HEK293 (cell line): ENCODE results near the gene STOX2.

Experiments used
- IKZF3 ChIP-seq: fragments of 450-650 bp; IDR thresholded peaks from 2 replicates; pipeline ENCODE4 v1.5.0; 2018; ENCODE audit warnings: missing biosample characterization, mild to moderate bottlenecking, missing genetic modification characterization, moderate library complexity
- TCF7L2 ChIP-seq: IDR thresholded peaks from 2 replicates; pipeline ENCODE4 v1.6.1; 2011; ENCODE audit warnings: low read depth, mild to moderate bottlenecking, inconsistent platforms, low read length, moderate library complexity, borderline replicate concordance
- ZNF112 ChIP-seq: fragments of 450-650 bp; formaldehyde crosslinking; IDR thresholded peaks from 2 replicates; pipeline ENCODE4 v1.5.0; 2017; ENCODE audit warnings: missing biosample characterization, missing genetic modification characterization
- ZNF169 ChIP-seq: fragments of 450-650 bp; formaldehyde crosslinking; IDR thresholded peaks from 2 replicates; pipeline ENCODE4 v1.5.1; 2016; ENCODE audit warnings: missing biosample characterization, missing genetic modification characterization
- ZNF175 ChIP-seq: fragments of 450-650 bp; formaldehyde crosslinking; IDR thresholded peaks from 2 replicates; pipeline ENCODE4 v1.5.1; 2016; ENCODE audit warnings: missing biosample characterization, missing genetic modification characterization
- ZNF214 ChIP-seq: fragments of 450-650 bp; formaldehyde crosslinking; IDR thresholded peaks from 2 replicates; pipeline ENCODE4 v1.5.1; 2017; ENCODE audit warnings: missing biosample characterization, mild to moderate bottlenecking, missing genetic modification characterization, borderline replicate concordance
- ZNF248 ChIP-seq: fragments of 450-650 bp; formaldehyde crosslinking; IDR thresholded peaks from 2 replicates; pipeline ENCODE4 v1.5.1; 2017; ENCODE audit warnings: missing biosample characterization, missing genetic modification characterization
- ZNF266 ChIP-seq: fragments of 450-650 bp; formaldehyde crosslinking; IDR thresholded peaks from 2 replicates; pipeline ENCODE4 v1.5.1; 2016; ENCODE audit warnings: missing biosample characterization, missing genetic modification characterization, low read depth
- ZNF37A ChIP-seq: fragments of 450-650 bp; IDR thresholded peaks from 2 replicates; pipeline ENCODE4 v1.5.1; 2018; ENCODE audit warnings: missing biosample characterization, missing genetic modification characterization
- ZNF416 ChIP-seq: fragments of 450-650 bp; formaldehyde crosslinking; IDR thresholded peaks from 2 replicates; pipeline ENCODE4 v1.5.1; 2016; ENCODE audit warnings: missing biosample characterization, missing genetic modification characterization
- ZNF426 ChIP-seq: fragments of 450-650 bp; formaldehyde crosslinking; IDR thresholded peaks from 2 replicates; pipeline ENCODE4 v1.5.1; 2017; ENCODE audit warnings: missing biosample characterization, missing genetic modification characterization, mild to moderate bottlenecking, inconsistent platforms, moderate library complexity
- ZNF48 ChIP-seq: fragments of 450-650 bp; formaldehyde crosslinking; IDR thresholded peaks from 2 replicates; pipeline ENCODE4 v1.5.1; 2016; ENCODE audit warnings: missing biosample characterization, missing genetic modification characterization
- ZNF501 ChIP-seq: fragments of 450-650 bp; formaldehyde crosslinking; IDR thresholded peaks from 2 replicates; pipeline ENCODE4 v1.5.1; 2016; ENCODE audit warnings: missing biosample characterization, missing genetic modification characterization
- ZNF521 ChIP-seq: fragments of 450-650 bp; formaldehyde crosslinking; IDR thresholded peaks from 2 replicates; pipeline ENCODE4 v1.5.1; 2017; ENCODE audit warnings: missing biosample characterization, mild to moderate bottlenecking, missing genetic modification characterization
- ZNF610 ChIP-seq: fragments of 450-650 bp; formaldehyde crosslinking; IDR thresholded peaks from 2 replicates; pipeline ENCODE4 v1.5.1; 2016; ENCODE audit warnings: missing biosample characterization, missing genetic modification characterization, borderline replicate concordance
- TF ChIP-seq, protein P1 (sequence below): fragments of 450-650 bp; formaldehyde crosslinking; IDR thresholded peaks from 2 replicates; pipeline ENCODE4; 2016; ENCODE audit warnings: missing biosample characterization, missing genetic modification characterization
- TF ChIP-seq, protein P2 (sequence below): fragments of 450-650 bp; formaldehyde crosslinking; IDR thresholded peaks from 2 replicates; pipeline ENCODE4 v1.5.1; 2016; ENCODE audit warnings: missing biosample characterization, missing genetic modification characterization
- TF ChIP-seq, protein P3 (sequence below): fragments of 450-650 bp; formaldehyde crosslinking; IDR thresholded peaks from 2 replicates; pipeline ENCODE4 v1.5.1; 2016; ENCODE audit warnings: missing biosample characterization, missing genetic modification characterization, borderline replicate concordance
- TF ChIP-seq, protein P4 (sequence below): fragments of 450-650 bp; formaldehyde crosslinking; IDR thresholded peaks from 2 replicates; pipeline ENCODE4 v1.5.1; 2017; ENCODE audit warnings: missing biosample characterization, missing genetic modification characterization
- TF ChIP-seq, protein P5 (sequence below): fragments of 450-650 bp; formaldehyde crosslinking; IDR thresholded peaks from 2 replicates; pipeline ENCODE4 v1.5.1; 2016; ENCODE audit warnings: missing biosample characterization, missing genetic modification characterization
- TF ChIP-seq, protein P6 (sequence below): fragments of 450-650 bp; formaldehyde crosslinking; IDR thresholded peaks from 2 replicates; pipeline ENCODE4 v1.5.1; 2016; ENCODE audit warnings: missing biosample characterization, missing genetic modification characterization, low read depth
- TF ChIP-seq, protein P7 (sequence below): fragments of 450-650 bp; formaldehyde crosslinking; IDR thresholded peaks from 2 replicates; pipeline ENCODE4 v1.5.1; 2016; ENCODE audit warnings: missing biosample characterization, missing genetic modification characterization, low read depth
- TF ChIP-seq, protein P8 (sequence below): fragments of 450-650 bp; formaldehyde crosslinking; IDR thresholded peaks from 2 replicates; pipeline ENCODE4 v1.5.1; 2016; ENCODE audit warnings: missing biosample characterization, missing genetic modification characterization
- TF ChIP-seq, protein P9 (sequence below): fragments of 450-650 bp; formaldehyde crosslinking; IDR thresholded peaks from 2 replicates; pipeline ENCODE4 v1.5.1; 2016; ENCODE audit warnings: missing biosample characterization, missing genetic modification characterization

Gene STOX2

DNA sequence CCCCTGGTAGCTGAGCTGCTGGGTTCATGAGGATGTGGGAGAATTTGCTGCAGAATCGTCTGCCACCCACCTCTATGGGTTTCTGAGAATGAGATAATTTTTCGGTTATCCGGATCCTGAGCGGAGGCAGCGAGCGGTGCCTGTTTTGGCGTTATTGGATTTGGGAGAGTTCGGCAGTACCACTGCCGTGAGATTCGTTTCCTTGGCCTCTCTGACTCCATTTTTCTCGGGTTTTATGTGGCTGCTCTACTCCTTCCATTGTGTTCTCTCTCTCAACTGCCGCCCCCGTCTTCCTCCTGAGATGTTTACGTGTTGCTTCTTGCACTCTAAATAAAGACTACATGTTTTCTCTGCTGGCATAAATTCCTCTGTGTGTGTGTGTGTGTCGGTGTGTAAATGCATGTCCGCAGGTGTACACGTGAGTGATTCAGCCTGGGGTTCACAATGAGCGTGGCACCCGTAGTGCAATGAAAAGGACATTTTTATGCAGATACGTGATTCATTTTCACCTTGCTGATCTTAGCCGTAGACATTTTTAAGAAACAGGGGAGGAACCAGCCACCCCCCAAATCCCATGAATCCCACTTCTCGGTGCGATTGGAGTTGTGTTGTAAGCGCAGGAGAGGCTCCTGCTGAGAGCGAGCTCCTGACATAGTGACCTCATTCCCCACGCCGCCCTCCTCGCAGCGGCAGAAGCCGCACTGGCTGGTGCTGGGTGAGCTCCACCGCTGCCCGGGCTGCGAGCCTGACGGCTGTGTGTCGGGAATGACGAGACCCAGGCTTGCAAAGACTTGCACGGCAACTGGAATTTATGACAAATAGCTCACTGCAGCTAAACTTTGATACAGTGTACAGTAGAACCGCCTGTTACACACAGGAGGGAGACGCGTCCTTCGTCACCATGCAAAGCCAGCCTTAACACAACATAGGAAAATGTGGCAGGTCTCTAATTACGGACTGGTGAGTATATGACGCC is 82.2 kb downstream of the STOX2 start (continued):
- TF ChIP-seq, protein P1, sequence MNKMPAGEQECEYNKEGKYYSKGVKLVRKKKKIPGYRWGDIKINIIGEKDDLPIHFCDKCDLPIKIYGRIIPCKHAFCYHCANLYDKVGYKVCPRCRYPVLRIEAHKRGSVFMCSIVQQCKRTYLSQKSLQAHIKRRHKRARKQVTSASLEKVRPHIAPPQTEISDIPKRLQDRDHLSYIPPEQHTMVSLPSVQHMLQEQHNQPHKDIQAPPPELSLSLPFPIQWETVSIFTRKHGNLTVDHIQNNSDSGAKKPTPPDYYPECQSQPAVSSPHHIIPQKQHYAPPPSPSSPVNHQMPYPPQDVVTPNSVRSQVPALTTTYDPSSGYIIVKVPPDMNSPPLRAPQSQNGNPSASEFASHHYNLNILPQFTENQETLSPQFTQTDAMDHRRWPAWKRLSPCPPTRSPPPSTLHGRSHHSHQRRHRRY (tag by site-specific recombination), result no peak
- TF ChIP-seq TCF7L2 (0 out of 2 replicates have a peak, but pooled peaks have one; percentile 28), ZNF416 (tag by site-specific recombination) (no peak), IKZF3 (tag by site-specific recombination) (peak; percentile 75), ZNF266 (tag by site-specific recombination) (no peak), ZNF248 (no peak), ZNF426 (tag by site-specific recombination) (no peak), ZNF112 (no peak), ZNF169 (tag by site-specific recombination) (no peak), ZNF175 (tag by site-specific recombination) (no peak), ZNF501 (tag by site-specific recombination) (no peak), ZNF214 (no peak), ZNF48 (tag by site-specific recombination) (no peak), ZNF610 (no peak), ZNF521 (tag by site-specific recombination) (no peak), ZNF37A (tag by site-specific recombination) (no peak)
- TF ChIP-seq, protein P2, sequence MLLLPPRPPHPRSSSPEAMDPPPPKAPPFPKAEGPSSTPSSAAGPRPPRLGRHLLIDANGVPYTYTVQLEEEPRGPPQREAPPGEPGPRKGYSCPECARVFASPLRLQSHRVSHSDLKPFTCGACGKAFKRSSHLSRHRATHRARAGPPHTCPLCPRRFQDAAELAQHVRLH (tag by site-specific recombination), result no peak
- TF ChIP-seq, protein P3, sequence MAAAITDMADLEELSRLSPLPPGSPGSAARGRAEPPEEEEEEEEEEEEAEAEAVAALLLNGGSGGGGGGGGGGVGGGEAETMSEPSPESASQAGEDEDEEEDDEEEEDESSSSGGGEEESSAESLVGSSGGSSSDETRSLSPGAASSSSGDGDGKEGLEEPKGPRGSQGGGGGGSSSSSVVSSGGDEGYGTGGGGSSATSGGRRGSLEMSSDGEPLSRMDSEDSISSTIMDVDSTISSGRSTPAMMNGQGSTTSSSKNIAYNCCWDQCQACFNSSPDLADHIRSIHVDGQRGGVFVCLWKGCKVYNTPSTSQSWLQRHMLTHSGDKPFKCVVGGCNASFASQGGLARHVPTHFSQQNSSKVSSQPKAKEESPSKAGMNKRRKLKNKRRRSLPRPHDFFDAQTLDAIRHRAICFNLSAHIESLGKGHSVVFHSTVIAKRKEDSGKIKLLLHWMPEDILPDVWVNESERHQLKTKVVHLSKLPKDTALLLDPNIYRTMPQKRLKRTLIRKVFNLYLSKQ (tag by site-specific recombination), result no peak
- TF ChIP-seq, protein P4, sequence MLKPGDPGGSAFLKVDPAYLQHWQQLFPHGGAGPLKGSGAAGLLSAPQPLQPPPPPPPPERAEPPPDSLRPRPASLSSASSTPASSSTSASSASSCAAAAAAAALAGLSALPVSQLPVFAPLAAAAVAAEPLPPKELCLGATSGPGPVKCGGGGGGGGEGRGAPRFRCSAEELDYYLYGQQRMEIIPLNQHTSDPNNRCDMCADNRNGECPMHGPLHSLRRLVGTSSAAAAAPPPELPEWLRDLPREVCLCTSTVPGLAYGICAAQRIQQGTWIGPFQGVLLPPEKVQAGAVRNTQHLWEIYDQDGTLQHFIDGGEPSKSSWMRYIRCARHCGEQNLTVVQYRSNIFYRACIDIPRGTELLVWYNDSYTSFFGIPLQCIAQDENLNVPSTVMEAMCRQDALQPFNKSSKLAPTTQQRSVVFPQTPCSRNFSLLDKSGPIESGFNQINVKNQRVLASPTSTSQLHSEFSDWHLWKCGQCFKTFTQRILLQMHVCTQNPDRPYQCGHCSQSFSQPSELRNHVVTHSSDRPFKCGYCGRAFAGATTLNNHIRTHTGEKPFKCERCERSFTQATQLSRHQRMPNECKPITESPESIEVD (tag by site-specific recombination), result no peak
- TF ChIP-seq, protein P5, sequence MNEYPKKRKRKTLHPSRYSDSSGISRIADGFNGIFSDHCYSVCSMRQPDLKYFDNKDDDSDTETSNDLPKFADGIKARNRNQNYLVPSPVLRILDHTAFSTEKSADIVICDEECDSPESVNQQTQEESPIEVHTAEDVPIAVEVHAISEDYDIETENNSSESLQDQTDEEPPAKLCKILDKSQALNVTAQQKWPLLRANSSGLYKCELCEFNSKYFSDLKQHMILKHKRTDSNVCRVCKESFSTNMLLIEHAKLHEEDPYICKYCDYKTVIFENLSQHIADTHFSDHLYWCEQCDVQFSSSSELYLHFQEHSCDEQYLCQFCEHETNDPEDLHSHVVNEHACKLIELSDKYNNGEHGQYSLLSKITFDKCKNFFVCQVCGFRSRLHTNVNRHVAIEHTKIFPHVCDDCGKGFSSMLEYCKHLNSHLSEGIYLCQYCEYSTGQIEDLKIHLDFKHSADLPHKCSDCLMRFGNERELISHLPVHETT (tag by site-specific recombination), result no peak
- TF ChIP-seq, protein P6, sequence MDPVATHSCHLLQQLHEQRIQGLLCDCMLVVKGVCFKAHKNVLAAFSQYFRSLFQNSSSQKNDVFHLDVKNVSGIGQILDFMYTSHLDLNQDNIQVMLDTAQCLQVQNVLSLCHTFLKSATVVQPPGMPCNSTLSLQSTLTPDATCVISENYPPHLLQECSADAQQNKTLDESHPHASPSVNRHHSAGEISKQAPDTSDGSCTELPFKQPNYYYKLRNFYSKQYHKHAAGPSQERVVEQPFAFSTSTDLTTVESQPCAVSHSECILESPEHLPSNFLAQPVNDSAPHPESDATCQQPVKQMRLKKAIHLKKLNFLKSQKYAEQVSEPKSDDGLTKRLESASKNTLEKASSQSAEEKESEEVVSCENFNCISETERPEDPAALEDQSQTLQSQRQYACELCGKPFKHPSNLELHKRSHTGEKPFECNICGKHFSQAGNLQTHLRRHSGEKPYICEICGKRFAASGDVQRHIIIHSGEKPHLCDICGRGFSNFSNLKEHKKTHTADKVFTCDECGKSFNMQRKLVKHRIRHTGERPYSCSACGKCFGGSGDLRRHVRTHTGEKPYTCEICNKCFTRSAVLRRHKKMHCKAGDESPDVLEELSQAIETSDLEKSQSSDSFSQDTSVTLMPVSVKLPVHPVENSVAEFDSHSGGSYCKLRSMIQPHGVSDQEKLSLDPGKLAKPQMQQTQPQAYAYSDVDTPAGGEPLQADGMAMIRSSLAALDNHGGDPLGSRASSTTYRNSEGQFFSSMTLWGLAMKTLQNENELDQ, result no peak
- TF ChIP-seq, protein P7, sequence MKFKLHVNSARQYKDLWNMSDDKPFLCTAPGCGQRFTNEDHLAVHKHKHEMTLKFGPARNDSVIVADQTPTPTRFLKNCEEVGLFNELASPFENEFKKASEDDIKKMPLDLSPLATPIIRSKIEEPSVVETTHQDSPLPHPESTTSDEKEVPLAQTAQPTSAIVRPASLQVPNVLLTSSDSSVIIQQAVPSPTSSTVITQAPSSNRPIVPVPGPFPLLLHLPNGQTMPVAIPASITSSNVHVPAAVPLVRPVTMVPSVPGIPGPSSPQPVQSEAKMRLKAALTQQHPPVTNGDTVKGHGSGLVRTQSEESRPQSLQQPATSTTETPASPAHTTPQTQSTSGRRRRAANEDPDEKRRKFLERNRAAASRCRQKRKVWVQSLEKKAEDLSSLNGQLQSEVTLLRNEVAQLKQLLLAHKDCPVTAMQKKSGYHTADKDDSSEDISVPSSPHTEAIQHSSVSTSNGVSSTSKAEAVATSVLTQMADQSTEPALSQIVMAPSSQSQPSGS (tag by site-specific recombination), result peak; percentile 90
- TF ChIP-seq, protein P8, sequence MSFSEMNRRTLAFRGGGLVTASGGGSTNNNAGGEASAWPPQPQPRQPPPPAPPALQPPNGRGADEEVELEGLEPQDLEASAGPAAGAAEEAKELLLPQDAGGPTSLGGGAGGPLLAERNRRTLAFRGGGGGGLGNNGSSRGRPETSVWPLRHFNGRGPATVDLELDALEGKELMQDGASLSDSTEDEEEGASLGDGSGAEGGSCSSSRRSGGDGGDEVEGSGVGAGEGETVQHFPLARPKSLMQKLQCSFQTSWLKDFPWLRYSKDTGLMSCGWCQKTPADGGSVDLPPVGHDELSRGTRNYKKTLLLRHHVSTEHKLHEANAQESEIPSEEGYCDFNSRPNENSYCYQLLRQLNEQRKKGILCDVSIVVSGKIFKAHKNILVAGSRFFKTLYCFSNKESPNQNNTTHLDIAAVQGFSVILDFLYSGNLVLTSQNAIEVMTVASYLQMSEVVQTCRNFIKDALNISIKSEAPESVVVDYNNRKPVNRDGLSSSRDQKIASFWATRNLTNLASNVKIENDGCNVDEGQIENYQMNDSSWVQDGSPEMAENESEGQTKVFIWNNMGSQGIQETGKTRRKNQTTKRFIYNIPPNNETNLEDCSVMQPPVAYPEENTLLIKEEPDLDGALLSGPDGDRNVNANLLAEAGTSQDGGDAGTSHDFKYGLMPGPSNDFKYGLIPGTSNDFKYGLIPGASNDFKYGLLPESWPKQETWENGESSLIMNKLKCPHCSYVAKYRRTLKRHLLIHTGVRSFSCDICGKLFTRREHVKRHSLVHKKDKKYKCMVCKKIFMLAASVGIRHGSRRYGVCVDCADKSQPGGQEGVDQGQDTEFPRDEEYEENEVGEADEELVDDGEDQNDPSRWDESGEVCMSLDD (tag by site-specific recombination), result no peak
- TF ChIP-seq, protein P9, sequence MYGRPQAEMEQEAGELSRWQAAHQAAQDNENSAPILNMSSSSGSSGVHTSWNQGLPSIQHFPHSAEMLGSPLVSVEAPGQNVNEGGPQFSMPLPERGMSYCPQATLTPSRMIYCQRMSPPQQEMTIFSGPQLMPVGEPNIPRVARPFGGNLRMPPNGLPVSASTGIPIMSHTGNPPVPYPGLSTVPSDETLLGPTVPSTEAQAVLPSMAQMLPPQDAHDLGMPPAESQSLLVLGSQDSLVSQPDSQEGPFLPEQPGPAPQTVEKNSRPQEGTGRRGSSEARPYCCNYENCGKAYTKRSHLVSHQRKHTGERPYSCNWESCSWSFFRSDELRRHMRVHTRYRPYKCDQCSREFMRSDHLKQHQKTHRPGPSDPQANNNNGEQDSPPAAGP (tag by site-specific recombination), result no peak
